Measurements from ENCODE around the gene PTOV1.

The PTOV1 gene

DNA sequence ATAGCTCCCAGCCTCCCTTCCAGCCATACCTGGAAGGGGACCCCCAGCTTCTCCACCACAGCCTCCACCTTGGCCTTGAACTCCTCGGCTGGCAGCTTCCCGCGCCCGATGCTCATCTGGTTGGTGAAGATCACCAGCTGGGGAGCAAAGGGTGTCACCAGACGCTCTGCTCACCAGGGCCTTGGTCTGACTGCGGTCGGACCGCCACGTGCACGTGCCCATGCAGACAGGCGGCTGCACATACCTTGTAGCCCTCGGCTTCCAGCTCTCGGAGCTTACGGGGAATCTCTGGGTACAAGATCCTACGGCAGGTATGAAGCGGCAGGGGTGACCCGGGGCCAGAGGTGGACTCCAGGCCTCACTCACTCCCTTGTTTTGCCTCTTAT, 13.0 kb downstream of the PTOV1 start:
- DNase-seq (ENCODE audit: low read depth in 1 of 2, low spot score in 1 of 2) = no peak
- TF ChIP-seq POLR2AphosphoS5 (IDR thresholded peaks at IDR 0.05; ENCODE audit: low read depth) = peak; percentile 10; the same call in 1 of the 2 replicates
- TF ChIP-seq CTCF (IDR thresholded peaks at IDR 0.05; ENCODE audit: insufficient read depth, low read length) = no peak
- Histone ChIP-seq H3K4me3 (replicated peaks; ENCODE audit: insufficient read depth, low read length) (no peak overlapping the region), H3K27ac (replicated peaks) (no peak overlapping the region), H3K27me3 (ENCODE audit: insufficient read depth, poor library complexity, severe bottlenecking) (no peaks in the 10 kb centered on the region)

- Histone ChIP-seq H3K27me3 (ENCODE audit: insufficient read depth, poor library complexity, severe bottlenecking) (no peaks in the 10 kb centered on the region), H3K27ac (replicated peaks) (peak overlapping the region; percentile 21), H3K4me3 (replicated peaks; ENCODE audit: insufficient read depth, low read length) (peak overlapping the region; percentile 28)
- peak in 1 of 2 experiments; percentile 84 for DNase-seq (ENCODE audit: low read depth in 1 of 2, low spot score in 1 of 2)
- TF ChIP-seq REST (IDR thresholded peaks at IDR 0.05; ENCODE audit: insufficient replicate concordance, low read depth) = no peak
- peak; percentile 74; the same call in 1 of the 2 replicates for TF ChIP-seq SPI1 (IDR thresholded peaks at IDR 0.05; ENCODE audit: borderline replicate concordance, low read depth)
These were observed 13.9 kb downstream of the PTOV1 start for GRCh38 chr19:49864890-49865289.

GRCh38 chr19:49866933-49867782, 16.2 kb downstream of the PTOV1 start, which contains the start of gene PNKP:
PNKP (minus strand) TSS chr19:49867576; CDS start chr19:49867204, 372 bp downstream.
- DNase-seq (ENCODE audit: low read depth in 1 of 2, low spot score in 1 of 2) = peak; percentile 82 to 90
- TF ChIP-seq REST (IDR thresholded peaks at IDR 0.05; ENCODE audit: insufficient replicate concordance, low read depth) (no peak), POLR2AphosphoS5 (IDR thresholded peaks at IDR 0.05; ENCODE audit: low read depth) (peak; percentile 73; the same call in 1 of the 2 replicates), GABPA (IDR thresholded peaks at IDR 0.05; ENCODE audit: low read depth) (peak; percentile 91), SPI1 (IDR thresholded peaks at IDR 0.05; ENCODE audit: borderline replicate concordance, low read depth) (no peak), CTCF (IDR thresholded peaks at IDR 0.05; ENCODE audit: insufficient read depth, low read length) (no peak)
- peak within 1 kb of the TSS; percentile 85 for H3K27ac ChIP-seq (replicated peaks)
- no peaks in the 10 kb centered on the region for H3K27me3 ChIP-seq (ENCODE audit: insufficient read depth, poor library complexity, severe bottlenecking)
- peak within 1 kb of the TSS; percentile 82 for H3K4me3 ChIP-seq (replicated peaks; ENCODE audit: insufficient read depth, low read length)

- TF ChIP-seq GABPA (IDR thresholded peaks at IDR 0.05; ENCODE audit: low read depth) (no peak), REST (IDR thresholded peaks at IDR 0.05; ENCODE audit: insufficient replicate concordance, low read depth) (no peak), CTCF (IDR thresholded peaks at IDR 0.05; ENCODE audit: insufficient read depth, low read length) (no peak), POLR2AphosphoS5 (IDR thresholded peaks at IDR 0.05; ENCODE audit: low read depth) (no peak), SPI1 (IDR thresholded peaks at IDR 0.05; ENCODE audit: borderline replicate concordance, low read depth) (no peak)
- Histone ChIP-seq H3K27me3 (ENCODE audit: insufficient read depth, poor library complexity, severe bottlenecking) (no peaks in the 10 kb centered on the region), H3K27ac (replicated peaks) (peak overlapping the region; percentile 51), H3K4me3 (replicated peaks; ENCODE audit: insufficient read depth, low read length) (peak overlapping the region; percentile 35)
- no peak for DNase-seq (ENCODE audit: low read depth in 1 of 2, low spot score in 1 of 2)
These were observed 18.1 kb downstream of the PTOV1 start for GRCh38 chr19:49869009-49869483.
